Glutamatergic neuron (in vitro differentiated cells): ENCODE results near the gene CFAP97. TPM values are rescaled to one million over a fixed set of nuclear protein-coding genes. Genes with fewer than 3 reads are reported as not detected.

Source experiments
- DNase-seq: peaks from one replicate; pipeline ENCODE4 v3.0.0; 2022
- H3K27ac Mint-ChIP-seq: one replicate; pipeline ENCODE4 v1.8.0; 2020; ENCODE audit warnings: mild to moderate bottlenecking, mixed read lengths, inconsistent platforms; ENCODE audit not compliant: unreplicated experiment
- H3K27me3 Mint-ChIP-seq: one replicate; pipeline ENCODE4 v1.8.0; 2020; ENCODE audit warnings: mild to moderate bottlenecking, moderate library complexity, mixed read lengths, inconsistent platforms; ENCODE audit not compliant: unreplicated experiment
- H3K36me3 Mint-ChIP-seq: one replicate; pipeline ENCODE4 v1.8.0; 2020; ENCODE audit warnings: mild to moderate bottlenecking, mixed read lengths, inconsistent platforms; ENCODE audit not compliant: unreplicated experiment
- H3K4me1 Mint-ChIP-seq: one replicate; pipeline ENCODE4 v1.8.0; 2020; ENCODE audit warnings: mild to moderate bottlenecking, low read depth, mixed read lengths, inconsistent platforms; ENCODE audit not compliant: unreplicated experiment
- H3K4me3 Mint-ChIP-seq: one replicate; pipeline ENCODE4 v1.8.0; 2020; ENCODE audit warnings: mild to moderate bottlenecking, mixed read lengths, inconsistent platforms; ENCODE audit not compliant: unreplicated experiment
- H3K9me3 Mint-ChIP-seq: one replicate; pipeline ENCODE4 v1.8.0; 2020; ENCODE audit warnings: mild to moderate bottlenecking, moderate library complexity, mixed read lengths, inconsistent platforms; ENCODE audit not compliant: unreplicated experiment
- CTCF ChIP-seq: fragments of 200-600 bp; sonication (generic); IDR thresholded peaks from one replicate; pipeline ENCODE4 v1.5.0; 2021; ENCODE audit not compliant: partially characterized antibody, unreplicated experiment
- total RNA-seq: library from RNA; stranded (reverse); fragmentation: NEBNext Ultra II Directional; extraction: Animal tissue kit (Norgen Biotek cat#: 25700); gene quantifications from one replicate; pipeline ENCODE4 v1.2.1, GENCODE V29; 2021; ENCODE audit not compliant: unreplicated experiment

The CFAP97 gene
- total RNA-seq, 1 donor from 2014 or later: 28.4 TPM

GRCh38 chr4:185145572-185145971 is 58.2 kb downstream of the CFAP97 start:
- no peak for TF ChIP-seq CTCF
- no peak overlapping the region for H3K4me3 Mint-ChIP-seq
- peaks cover 3% of the 10 kb centered on the region for H3K27me3 Mint-ChIP-seq
- no peak overlapping the region for H3K27ac Mint-ChIP-seq
- peaks cover 14% of the 10 kb centered on the region for H3K4me1 Mint-ChIP-seq
- DNase-seq: no peak
- peaks cover 5% of the 10 kb centered on the region for H3K9me3 Mint-ChIP-seq
- H3K36me3 Mint-ChIP-seq: peaks cover 6% of the 10 kb centered on the region

- DNase-seq: no peak
- no peak for TF ChIP-seq CTCF
- Mint-ChIP-seq H3K27ac (no peak overlapping the region), H3K4me3 (peak overlapping the region; percentile 93), H3K36me3 (peaks cover 6% of the 10 kb centered on the region), H3K4me1 (peaks cover 14% of the 10 kb centered on the region), H3K27me3 (peaks cover 3% of the 10 kb centered on the region), H3K9me3 (peaks cover 5% of the 10 kb centered on the region)
Measured at GRCh38 chr4:185144601-185145240, 59.1 kb downstream of the CFAP97 start.

- peak; percentile 37 for DNase-seq
- Mint-ChIP-seq H3K27ac (peak overlapping the region; percentile 7), H3K27me3 (peaks cover 3% of the 10 kb centered on the region), H3K4me1 (peaks cover 14% of the 10 kb centered on the region), H3K9me3 (peaks cover 5% of the 10 kb centered on the region), H3K4me3 (peak overlapping the region; percentile 93), H3K36me3 (peaks cover 6% of the 10 kb centered on the region)
- no peak for TF ChIP-seq CTCF
Measured at GRCh38 chr4:185143601-185143969, 60.2 kb downstream of the CFAP97 start.

GRCh38 chr4:185142912-185143600 is 60.7 kb downstream of the CFAP97 start, which contains the start of gene SLC25A4:
Gene SLC25A4, plus strand, starts transcription at chr4:185143266. Its CDS starts 107 bp downstream, at chr4:185143373.
- peak within 1 kb of the TSS; percentile 98 for H3K4me3 Mint-ChIP-seq
- TF ChIP-seq CTCF: peak; percentile 73
- peaks cover 16% of the 10 kb centered on the region for H3K4me1 Mint-ChIP-seq
- H3K27me3 Mint-ChIP-seq: peaks cover 3% of the 10 kb centered on the region
- peaks cover 5% of the 10 kb centered on the region for H3K9me3 Mint-ChIP-seq
- H3K27ac Mint-ChIP-seq: peak within 1 kb of the TSS; percentile 94
- peaks cover 6% of the 10 kb centered on the region for H3K36me3 Mint-ChIP-seq
- peak; percentile 95 for DNase-seq

GRCh38 chr4:185142564-185142911 is 61.3 kb downstream of the CFAP97 start:
- Mint-ChIP-seq H3K4me3 (peak overlapping the region; percentile 98), H3K4me1 (peaks cover 18% of the 10 kb centered on the region), H3K27ac (peak overlapping the region; percentile 94), H3K27me3 (peaks cover 6% of the 10 kb centered on the region), H3K36me3 (peaks cover 6% of the 10 kb centered on the region), H3K9me3 (peaks cover 5% of the 10 kb centered on the region)
- DNase-seq: no peak
- TF ChIP-seq CTCF: no peak
